Measurements from ENCODE around the gene CCL21.
"Not testable (repeated sequence)": the region's sequence is repeated elsewhere in the genome, so short reads cannot be mapped to it uniquely, and the experiment has no call there.

The CCL21 gene

GRCh38 chr9:34710023-34710422 lies at the start of gene CCL21:
Gene CCL21, minus strand, starts transcription at chr9:34710136. Its CDS starts 70 bp downstream, at chr9:34710066.
- no peak for DNase-seq

- DNase-seq, result no peak
Observed at GRCh38 chr9:34759432-34760134, 49.6 kb upstream of the CCL21 start.

- not testable (repeated sequence) for DNase-seq
Observed at GRCh38 chr9:34750320-34750719, 40.4 kb upstream of the CCL21 start.

- DNase-seq, result no peak
Observed at GRCh38 chr9:34746526-34746925, 36.6 kb upstream of the CCL21 start.

GRCh38 chr9:34744295-34745221 lies 34.6 kb upstream of the CCL21 start:
- DNase-seq, result no peak

- DNase-seq, result no peak
Observed at GRCh38 chr9:34742710-34743109, 32.8 kb upstream of the CCL21 start.

- DNase-seq, result no peak
Observed at GRCh38 chr9:34741628-34742027, 31.7 kb upstream of the CCL21 start.

- DNase-seq, result not testable (repeated sequence)
Observed at GRCh38 chr9:34740176-34740575, 30.2 kb upstream of the CCL21 start.

GRCh38 chr9:34737677-34738260 lies 27.8 kb upstream of the CCL21 start:
- no peak for DNase-seq

- DNase-seq, result no peak
Observed at GRCh38 chr9:34734720-34735119, 24.8 kb upstream of the CCL21 start.

GRCh38 chr9:34732886-34733285 lies 22.9 kb upstream of the CCL21 start:
- no peak for DNase-seq

- DNase-seq, result no peak
Observed at GRCh38 chr9:34732478-34732877, 22.5 kb upstream of the CCL21 start.

- DNase-seq, result no peak
Observed at GRCh38 chr9:34723141-34723540, 13.2 kb upstream of the CCL21 start.

GRCh38 chr9:34719769-34720025 lies 9.8 kb upstream of the CCL21 start:
- not testable (repeated sequence) for DNase-seq

- DNase-seq, result no peak
Observed at GRCh38 chr9:34719021-34719768, 9.3 kb upstream of the CCL21 start.

GRCh38 chr9:34717996-34718614 lies 8.2 kb upstream of the CCL21 start:
- no peak for DNase-seq

GRCh38 chr9:34716711-34717110 lies 6.8 kb upstream of the CCL21 start:
- DNase-seq, result no peak

GRCh38 chr9:34715639-34716215 lies 5.8 kb upstream of the CCL21 start:
- no peak for DNase-seq

- no peak for DNase-seq
Observed at GRCh38 chr9:34714007-34714406, 4.1 kb upstream of the CCL21 start.

GRCh38 chr9:34712140-34712539 lies 2.2 kb upstream of the CCL21 start:
- no peak for DNase-seq

- DNase-seq, result no peak
Observed at GRCh38 chr9:34709196-34709978, 549 bp downstream of the CCL21 start.

GRCh38 chr9:34707130-34707529 lies 2.8 kb downstream of the CCL21 start:
- no peak for DNase-seq

All from NCI-H526 (cell line).